Measurements from ENCODE around the gene CEBPG. TPM values are rescaled to one million over a fixed set of nuclear protein-coding genes. Genes with fewer than 3 reads are reported as not detected.

The CEBPG gene
- total RNA-seq, 1 donor from 2014 or later, result 15.5 TPM

Other genes with a start within 250 kb of the CEBPG start
- not detected for gene WDR88, start 241.6 kb upstream of the CEBPG start, total RNA-seq
- gene LRP3, start 179.4 kb upstream of the CEBPG start, total RNA-seq, result 45.7 TPM
- not detected for gene SLC7A10, start 147.9 kb upstream of the CEBPG start, total RNA-seq
- gene CEBPA, start 71.2 kb upstream of the CEBPG start, total RNA-seq, result 185 TPM
- 201 TPM for gene PEPD, start 148.1 kb downstream of the CEBPG start, total RNA-seq
- 0.28 TPM for gene CHST8, start 248.2 kb downstream of the CEBPG start, total RNA-seq